GM19023 (cell line): Measurements from ENCODE around the gene ABCC4.

Source experiments
- ATAC-seq: cut with Tn5 transposase; IDR thresholded peaks from one replicate; pipeline ENCODE4 v1.9.1; 2021; ENCODE audit warnings: mild to moderate bottlenecking, moderate library complexity; ENCODE audit not compliant: unreplicated experiment

The ABCC4 gene

GRCh38 chr13:95301183-95301967, at the start of gene ABCC4:
ABCC4 (minus strand) TSS chr13:95301451; CDS start chr13:95301314, 137 bp downstream.
- ATAC-seq: peak; percentile 90

- ATAC-seq: no peak
Observed at GRCh38 chr13:95349267-95349666, 48.0 kb upstream of the ABCC4 start.

GRCh38 chr13:95343944-95344343, 42.7 kb upstream of the ABCC4 start:
- no peak for ATAC-seq

GRCh38 chr13:95341441-95341840, 40.2 kb upstream of the ABCC4 start:
- ATAC-seq: no peak

GRCh38 chr13:95338905-95339304, 37.7 kb upstream of the ABCC4 start:
- no peak for ATAC-seq

GRCh38 chr13:95337597-95337996, 36.3 kb upstream of the ABCC4 start:
- ATAC-seq: no peak

GRCh38 chr13:95335667-95336066, 34.4 kb upstream of the ABCC4 start:
- no peak for ATAC-seq

GRCh38 chr13:95328386-95328785, 27.1 kb upstream of the ABCC4 start:
- ATAC-seq: no peak

GRCh38 chr13:95327190-95327589, 25.9 kb upstream of the ABCC4 start:
- no peak for ATAC-seq

- no peak for ATAC-seq
Observed at GRCh38 chr13:95326695-95327094, 25.4 kb upstream of the ABCC4 start.

- no peak for ATAC-seq
Observed at GRCh38 chr13:95325485-95325884, 24.2 kb upstream of the ABCC4 start.

- ATAC-seq: no peak
Observed at GRCh38 chr13:95323930-95324662, 22.8 kb upstream of the ABCC4 start.

- ATAC-seq: no peak
Observed at GRCh38 chr13:95319551-95320274, 18.5 kb upstream of the ABCC4 start.

GRCh38 chr13:95317039-95317989, 16.1 kb upstream of the ABCC4 start:
- ATAC-seq: no peak

GRCh38 chr13:95315752-95316151, 14.5 kb upstream of the ABCC4 start:
- no peak for ATAC-seq

- ATAC-seq: no peak
Observed at GRCh38 chr13:95307507-95307906, 6.3 kb upstream of the ABCC4 start.

- no peak for ATAC-seq
Observed at GRCh38 chr13:95304453-95304852, 3.2 kb upstream of the ABCC4 start.

GRCh38 chr13:95301968-95302393, 730 bp upstream of the ABCC4 start:
- ATAC-seq: peak; percentile 3

GRCh38 chr13:95300625-95301182, 547 bp downstream of the ABCC4 start:
- ATAC-seq: peak; percentile 45

GRCh38 chr13:95298971-95299621, 2.2 kb downstream of the ABCC4 start:
- ATAC-seq: no peak
